Measurements from ENCODE around the gene SLC7A4. TPM values are rescaled to one million over a fixed set of nuclear protein-coding genes. Genes with fewer than 3 reads are reported as not detected.

Gene SLC7A4
- total RNA-seq, 2 experiments from 2014 or later = not detected

- H3K27ac ChIP-seq (ENCODE audit: low read depth, low read length, poor library complexity, severe bottlenecking) = no peak overlapping the region
- peaks cover 12% of the 10 kb centered on the region for H3K4me1 ChIP-seq (ENCODE audit: insufficient read depth, low read length, poor library complexity, severe bottlenecking)
- no peaks in the 10 kb centered on the region for H3K36me3 ChIP-seq (ENCODE audit: insufficient read depth, low read length)
- no peaks in the 10 kb centered on the region for H4K20me1 ChIP-seq (ENCODE audit: insufficient read depth, low read length)
- TF ChIP-seq CTCF (conservative IDR thresholded peaks at IDR 0.05; ENCODE audit: low read length) = no peak
- TF ChIP-seq EZH2phosphoT487 (IDR thresholded peaks at IDR 0.05; ENCODE audit: borderline replicate concordance, low read depth, low read length) = no peak
- H3K4me3 ChIP-seq (ENCODE audit: low read depth, low read length, poor library complexity, severe bottlenecking) = no peak overlapping the region
- no peak overlapping the region for H3K4me2 ChIP-seq (ENCODE audit: low read length)
- CTCF ChIA-PET (ENCODE audit: unreplicated experiment) = no interaction called here
- H3K79me2 ChIP-seq (ENCODE audit: insufficient read depth, low read depth, low read length) = no peaks in the 10 kb centered on the region
- no TSS peak for BruUV-seq (replicated peaks)
- H3K9me3 ChIP-seq (ENCODE audit: low read length) = no peaks in the 10 kb centered on the region
- POLR2A ChIA-PET = no interaction called here
- intact Hi-C loops (cut with micrococcal nuclease; ENCODE audit: unreplicated experiment) = no loop called here
- H2AFZ ChIP-seq (ENCODE audit: low read length) = no peak overlapping the region
- DNase-seq (ENCODE audit: low spot score) = no peak
- H3K9me2 ChIP-seq (ENCODE audit: insufficient read depth, low read length) = no peaks in the 10 kb centered on the region
These were observed 14.0 kb downstream of the SLC7A4 start for GRCh38 chr22:21018314-21018713.

- no peak for DNase-seq (ENCODE audit: low spot score)
- TF ChIP-seq CTCF (conservative IDR thresholded peaks at IDR 0.05; ENCODE audit: low read length) (no peak), EZH2phosphoT487 (IDR thresholded peaks at IDR 0.05; ENCODE audit: borderline replicate concordance, low read depth, low read length) (no peak)
- ChIA-PET POLR2A (interaction anchor here (0.7 kb wide), 1 partner anchor 35 kb away, joined by 5 read pairs; no protein-coding TSS in a partner anchor), CTCF (ENCODE audit: unreplicated experiment) (no interaction called here)
- peaks cover 15% of the 10 kb centered on the region for H3K4me1 ChIP-seq (ENCODE audit: insufficient read depth, low read length, poor library complexity, severe bottlenecking)
- intact Hi-C loops (cut with micrococcal nuclease; ENCODE audit: unreplicated experiment) = no loop called here
- no peak overlapping the region for H3K27ac ChIP-seq (ENCODE audit: low read depth, low read length, poor library complexity, severe bottlenecking)
- no peaks in the 10 kb centered on the region for H3K9me2 ChIP-seq (ENCODE audit: insufficient read depth, low read length)
- H3K36me3 ChIP-seq (ENCODE audit: insufficient read depth, low read length) = no peaks in the 10 kb centered on the region
- H4K20me1 ChIP-seq (ENCODE audit: insufficient read depth, low read length) = no peaks in the 10 kb centered on the region
- no peaks in the 10 kb centered on the region for H3K79me2 ChIP-seq (ENCODE audit: insufficient read depth, low read depth, low read length)
- BruUV-seq (replicated peaks) = no TSS peak
- no peak overlapping the region for H3K4me3 ChIP-seq (ENCODE audit: low read depth, low read length, poor library complexity, severe bottlenecking)
- H3K4me2 ChIP-seq (ENCODE audit: low read length) = no peak overlapping the region
- no peak overlapping the region for H2AFZ ChIP-seq (ENCODE audit: low read length)
- no peaks in the 10 kb centered on the region for H3K9me3 ChIP-seq (ENCODE audit: low read length)
These were observed 15.5 kb downstream of the SLC7A4 start for GRCh38 chr22:21016644-21017420.

GRCh38 chr22:21015466-21016006 is 16.8 kb downstream of the SLC7A4 start:
- H3K9me2 ChIP-seq (ENCODE audit: insufficient read depth, low read length) = no peaks in the 10 kb centered on the region
- no peaks in the 10 kb centered on the region for H3K79me2 ChIP-seq (ENCODE audit: insufficient read depth, low read depth, low read length)
- intact Hi-C loops (cut with micrococcal nuclease; ENCODE audit: unreplicated experiment) = no loop called here
- no peak overlapping the region for H3K4me3 ChIP-seq (ENCODE audit: low read depth, low read length, poor library complexity, severe bottlenecking)
- H3K9me3 ChIP-seq (ENCODE audit: low read length) = no peaks in the 10 kb centered on the region
- no peaks in the 10 kb centered on the region for H4K20me1 ChIP-seq (ENCODE audit: insufficient read depth, low read length)
- ChIA-PET POLR2A (interaction anchor here (0.9 kb wide), 1 partner anchor 11 kb away, joined by 3 read pairs; no protein-coding TSS in a partner anchor), CTCF (ENCODE audit: unreplicated experiment) (interaction anchor here (0.6 kb wide), 1 partner anchor 40 kb away, joined by 3 read pairs; no protein-coding TSS in a partner anchor)
- no peak overlapping the region for H3K27ac ChIP-seq (ENCODE audit: low read depth, low read length, poor library complexity, severe bottlenecking)
- H3K4me1 ChIP-seq (ENCODE audit: insufficient read depth, low read length, poor library complexity, severe bottlenecking) = peaks cover 15% of the 10 kb centered on the region
- H3K36me3 ChIP-seq (ENCODE audit: insufficient read depth, low read length) = no peaks in the 10 kb centered on the region
- no peak overlapping the region for H3K4me2 ChIP-seq (ENCODE audit: low read length)
- TF ChIP-seq CTCF (conservative IDR thresholded peaks at IDR 0.05; ENCODE audit: low read length) = no peak
- no peak for TF ChIP-seq EZH2phosphoT487 (IDR thresholded peaks at IDR 0.05; ENCODE audit: borderline replicate concordance, low read depth, low read length)
- DNase-seq (ENCODE audit: low spot score) = no peak
- no TSS peak for BruUV-seq (replicated peaks)
- no peak overlapping the region for H2AFZ ChIP-seq (ENCODE audit: low read length)

Measured in OCI-LY7 (cell line).